T-helper 2 cell (primary cell): ENCODE measurements around the gene IRAG1.
A peak's percentile ranks its signal among the peaks of the same experiment; 100 is the strongest.

Experiments used
- DNase-seq, 5 experiments: peaks; one replicate each; pipeline versions ENCODE4 v3.0.0 to v3.0.0-alpha.2; 2012 to 2022

The IRAG1 gene

GRCh38 chr11:10664496-10664895 lies 29.1 kb downstream of the IRAG1 start:
- DNase-seq = no peak

GRCh38 chr11:10663990-10664389 lies 29.6 kb downstream of the IRAG1 start:
- no peak for DNase-seq

GRCh38 chr11:10663365-10663764 lies 30.2 kb downstream of the IRAG1 start:
- no peak for DNase-seq

GRCh38 chr11:10660323-10660722 lies 33.2 kb downstream of the IRAG1 start:
- no peak for DNase-seq

- no peak for DNase-seq
Measured at GRCh38 chr11:10659339-10660216, 34.0 kb downstream of the IRAG1 start.

- no peak for DNase-seq
Measured at GRCh38 chr11:10658621-10659338, 34.8 kb downstream of the IRAG1 start.

GRCh38 chr11:10657308-10658271 lies 36.0 kb downstream of the IRAG1 start:
- DNase-seq = no peak

- DNase-seq = no peak
Measured at GRCh38 chr11:10655943-10656576, 37.5 kb downstream of the IRAG1 start.

- no peak for DNase-seq
Measured at GRCh38 chr11:10655227-10655626, 38.3 kb downstream of the IRAG1 start.

GRCh38 chr11:10654811-10655150 lies 38.8 kb downstream of the IRAG1 start:
- DNase-seq = no peak

GRCh38 chr11:10653946-10654810 lies 39.4 kb downstream of the IRAG1 start:
- peak in 2 of 5 experiments; percentile 4 to 60 for DNase-seq

- no peak for DNase-seq
Measured at GRCh38 chr11:10653261-10653660, 40.3 kb downstream of the IRAG1 start.

DNA sequence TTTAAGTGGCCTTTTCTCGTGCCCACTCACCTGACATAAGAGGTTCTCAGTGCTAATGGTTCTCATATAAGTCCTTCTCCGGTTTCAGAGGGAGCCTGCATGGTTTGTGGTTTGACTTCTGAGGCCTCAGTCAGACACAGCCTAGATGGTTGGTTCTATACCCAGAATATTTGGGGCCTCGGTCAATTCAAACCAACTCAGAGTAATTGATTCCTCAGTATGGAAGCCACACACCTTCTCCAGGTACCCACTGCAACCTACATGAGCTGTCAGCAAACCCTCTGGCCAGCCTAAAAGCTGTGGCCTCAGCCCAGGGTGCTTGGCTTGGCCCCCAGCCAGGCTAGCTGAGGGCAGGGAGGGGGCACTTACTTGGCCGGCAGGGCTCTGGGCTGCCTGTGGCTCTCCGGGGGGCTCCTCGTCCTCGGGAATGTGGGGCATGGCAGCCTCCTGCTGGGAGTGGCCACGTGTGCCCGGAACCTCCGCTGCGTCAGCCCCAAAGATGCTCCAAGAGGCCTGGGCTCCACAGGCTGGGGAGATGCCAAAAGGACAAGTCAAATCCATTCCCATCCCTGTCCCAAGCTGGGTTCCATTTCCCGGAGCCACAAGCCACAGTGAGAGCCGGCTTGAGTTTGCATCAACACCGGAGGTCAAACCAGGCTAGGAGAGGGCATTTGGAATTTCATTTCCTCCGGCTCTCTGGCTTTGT lies 41.7 kb downstream of the IRAG1 start:
- no peak for DNase-seq

- no peak for DNase-seq
Measured at GRCh38 chr11:10650630-10651029, 42.9 kb downstream of the IRAG1 start.

- no peak for DNase-seq
Measured at GRCh38 chr11:10650166-10650565, 43.4 kb downstream of the IRAG1 start.

- no peak for DNase-seq
Measured at GRCh38 chr11:10648871-10649270, 44.7 kb downstream of the IRAG1 start.

DNA sequence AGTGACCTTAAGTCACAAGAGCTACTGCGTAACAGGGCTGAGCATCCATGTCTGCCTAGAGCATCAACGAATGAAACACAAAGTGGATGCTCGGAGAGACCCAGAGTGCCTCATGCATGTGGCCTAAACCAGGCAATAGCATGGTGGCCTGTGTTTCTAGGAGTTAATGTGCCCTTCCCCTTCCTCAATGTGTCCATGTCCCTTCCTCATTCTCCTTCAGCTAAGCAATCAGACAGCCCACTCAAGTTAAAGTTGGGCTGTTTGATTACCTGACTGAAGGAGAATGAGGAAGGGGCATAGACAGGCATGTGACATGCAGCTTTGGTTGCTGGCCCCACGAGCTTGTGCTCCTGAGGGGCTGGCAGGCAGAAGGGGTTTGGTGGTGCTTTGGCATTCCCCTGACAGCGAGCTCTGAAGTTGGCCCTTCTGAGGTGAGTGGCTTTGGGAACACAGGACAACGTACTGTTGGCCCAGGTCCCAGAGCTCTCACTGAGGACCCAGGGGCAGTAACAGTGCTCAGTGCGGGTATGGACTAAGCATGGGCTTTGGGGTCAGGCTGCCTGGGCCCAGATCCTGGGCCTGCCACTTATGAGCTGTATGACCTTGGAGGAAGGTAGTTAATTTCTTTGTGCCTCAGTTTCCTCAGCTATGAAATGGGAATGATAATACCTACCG lies 46.7 kb downstream of the IRAG1 start:
- DNase-seq = no peak

- DNase-seq = no peak
Measured at GRCh38 chr11:10646005-10646404, 47.5 kb downstream of the IRAG1 start.

DNA sequence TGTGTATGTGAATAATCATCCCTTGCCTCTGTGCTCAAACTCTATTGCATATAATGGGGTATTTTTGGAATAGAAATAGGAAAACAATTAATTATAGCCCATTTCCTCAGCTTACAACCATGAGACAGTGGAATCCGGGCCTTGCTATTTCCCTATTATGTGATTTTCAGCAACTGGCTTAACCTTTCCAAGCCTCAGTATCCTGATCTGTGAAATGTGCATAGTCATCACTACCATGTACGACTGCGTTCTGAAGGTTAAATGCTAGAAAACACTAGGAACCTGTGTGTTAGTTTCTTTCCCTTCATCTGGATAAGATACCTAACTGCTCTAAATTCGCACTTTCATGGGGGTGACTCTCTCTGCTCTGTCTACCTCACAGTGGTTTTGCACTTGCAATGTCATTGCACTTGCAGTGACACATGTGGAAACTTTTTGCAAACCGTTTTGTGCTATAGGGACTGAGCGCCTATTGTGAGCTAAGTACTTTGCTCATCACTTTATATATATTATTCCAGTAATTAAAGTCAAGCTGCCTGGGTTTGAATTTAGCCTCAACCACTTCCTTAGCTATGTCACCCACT lies 48.3 kb downstream of the IRAG1 start:
- DNase-seq = no peak
